Stomach (tissue), 4 donors: ENCODE measurements around the gene LRRC4C.

Experiments
- POLR2A ChIP-seq, 4 donors: fragments of 450-650 bp; IDR thresholded peaks; one replicate each; pipeline ENCODE4 v1.6.1; 2016; ENCODE audit warnings: antibody characterized with exemption in 4 of 4, control low read depth in 2 of 4, mild to moderate bottlenecking in 1 of 4, moderate library complexity in 1 of 4
- TF ChIP-seq, protein P1 (sequence below), 7 experiments: fragments of 450-650 bp in 4 of 7; fragments of 200-600 bp in 3 of 7; sonication (generic) in 3 of 7; IDR thresholded peaks; one replicate each; pipeline ENCODE4 v1.5.1; 2016 to 2019; ENCODE audit warnings: antibody characterized with exemption in 7 of 7, control low read depth in 2 of 7, mild to moderate bottlenecking in 1 of 7

DNA sequence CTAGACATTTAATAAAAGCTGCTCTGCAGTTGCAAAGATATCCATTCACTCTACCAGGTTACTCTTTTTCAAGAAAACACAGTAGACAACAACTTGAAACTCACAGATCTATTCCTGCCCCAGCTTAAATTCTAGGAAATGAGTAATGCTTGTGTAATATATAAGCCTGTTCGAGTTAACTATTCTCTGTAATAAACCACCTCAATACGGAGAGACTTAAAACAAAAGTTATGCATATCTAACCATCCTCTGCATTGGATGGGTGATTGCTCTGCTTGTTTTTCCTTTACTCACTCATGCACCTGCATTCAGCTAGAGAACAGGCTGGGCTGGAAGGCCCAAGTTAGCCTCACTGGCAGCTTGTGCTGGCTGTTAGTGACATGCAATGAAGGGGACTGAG lies 13.3 kb downstream of the LRRC4C start:
- TF ChIP-seq POLR2A (IDR thresholded peaks at IDR 0.05): no peak
- TF ChIP-seq, protein P1, sequence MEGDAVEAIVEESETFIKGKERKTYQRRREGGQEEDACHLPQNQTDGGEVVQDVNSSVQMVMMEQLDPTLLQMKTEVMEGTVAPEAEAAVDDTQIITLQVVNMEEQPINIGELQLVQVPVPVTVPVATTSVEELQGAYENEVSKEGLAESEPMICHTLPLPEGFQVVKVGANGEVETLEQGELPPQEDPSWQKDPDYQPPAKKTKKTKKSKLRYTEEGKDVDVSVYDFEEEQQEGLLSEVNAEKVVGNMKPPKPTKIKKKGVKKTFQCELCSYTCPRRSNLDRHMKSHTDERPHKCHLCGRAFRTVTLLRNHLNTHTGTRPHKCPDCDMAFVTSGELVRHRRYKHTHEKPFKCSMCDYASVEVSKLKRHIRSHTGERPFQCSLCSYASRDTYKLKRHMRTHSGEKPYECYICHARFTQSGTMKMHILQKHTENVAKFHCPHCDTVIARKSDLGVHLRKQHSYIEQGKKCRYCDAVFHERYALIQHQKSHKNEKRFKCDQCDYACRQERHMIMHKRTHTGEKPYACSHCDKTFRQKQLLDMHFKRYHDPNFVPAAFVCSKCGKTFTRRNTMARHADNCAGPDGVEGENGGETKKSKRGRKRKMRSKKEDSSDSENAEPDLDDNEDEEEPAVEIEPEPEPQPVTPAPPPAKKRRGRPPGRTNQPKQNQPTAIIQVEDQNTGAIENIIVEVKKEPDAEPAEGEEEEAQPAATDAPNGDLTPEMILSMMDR (IDR thresholded peaks at IDR 0.05): no peak
